HepG2 (cell line): Measurements from ENCODE around the gene P3H4. TPM values are rescaled to one million over a fixed set of nuclear protein-coding genes. Genes with fewer than 3 reads are reported as not detected.
A peak's percentile ranks its signal among the peaks of the same experiment; 100 is the strongest.

Source experiments
- CEBPG ChIP-seq: IDR thresholded peaks from 2 replicates; pipeline ENCODE4 v1.6.1; 2016
- GATAD1 ChIP-seq: IDR thresholded peaks from 2 replicates; pipeline ENCODE4 v1.6.1; 2016; ENCODE audit warnings: missing genetic modification reagents, missing compliant biosample characterization
- HNRNPK ChIP-seq: fragments of 200-400 bp; formaldehyde crosslinking; IDR thresholded peaks from 2 replicates; pipeline ENCODE4 v1.6.1; 2018; ENCODE audit warnings: low read length, low read depth, moderate library complexity, mild to moderate bottlenecking; ENCODE audit not compliant: poor library complexity, severe bottlenecking
- JARID2 ChIP-seq: sonication (generic); formaldehyde crosslinking; IDR thresholded peaks from 2 replicates; pipeline ENCODE4 v1.8.1; 2023; ENCODE audit warnings: missing genetic modification reagents, inconsistent platforms; ENCODE audit not compliant: insufficient replicate concordance
- MBD4 ChIP-seq: IDR thresholded peaks from 2 replicates; pipeline ENCODE4 v1.6.1; 2012; ENCODE audit warnings: low read length, inconsistent platforms, borderline replicate concordance
- RNF2 ChIP-seq: fragments of 450-650 bp; conservative IDR thresholded peaks from 2 replicates; pipeline ENCODE4 v1.6.1; 2016; ENCODE audit warnings: low read depth
- SATB2 ChIP-seq: sonication (generic); formaldehyde crosslinking; IDR thresholded peaks from 2 replicates; pipeline ENCODE4 v1.5.0; 2020; ENCODE audit warnings: missing genetic modification reagents
- SKI ChIP-seq: fragments of 450-650 bp; IDR thresholded peaks from one replicate; pipeline ENCODE4 v1.6.1; 2018; ENCODE audit warnings: mild to moderate bottlenecking; ENCODE audit not compliant: partially characterized antibody
- SP1 ChIP-seq, 2 experiments: fragments of 450-650 bp in 1 of 2; sonication (generic) in 1 of 2; formaldehyde crosslinking in 1 of 2; IDR thresholded peaks; 2 replicates each; pipeline versions ENCODE4 v1.4.0 to v1.6.1; 2016 to 2020; ENCODE audit warnings: missing genetic modification reagents in 1 of 2
- ZBTB40 ChIP-seq, 2 experiments: fragments of 450-650 bp in 1 of 2; sonication (generic) in 1 of 2; formaldehyde crosslinking in 1 of 2; IDR thresholded peaks; 2 replicates each; pipeline versions ENCODE4 v1.6.1 to v1.8.0; 2016 to 2022; ENCODE audit warnings: antibody characterized with exemption in 1 of 2, mild to moderate bottlenecking in 1 of 2, missing genetic modification reagents in 1 of 2
- ZNF20 ChIP-seq: sonication (generic); formaldehyde crosslinking; IDR thresholded peaks from 2 replicates; pipeline ENCODE4 v1.4.0; 2020; ENCODE audit warnings: mild to moderate bottlenecking, moderate library complexity, missing genetic modification reagents
- ZNF263 ChIP-seq: sonication (generic); formaldehyde crosslinking; IDR thresholded peaks from 2 replicates; pipeline ENCODE4 v1.4.0; 2020; ENCODE audit warnings: missing genetic modification reagents
- ZNF484 ChIP-seq: sonication (generic); formaldehyde crosslinking; IDR thresholded peaks from 2 replicates; pipeline ENCODE4 v1.5.1; 2020; ENCODE audit warnings: mild to moderate bottlenecking, low read depth, missing genetic modification reagents, borderline replicate concordance
- ZNF770 ChIP-seq: sonication (generic); formaldehyde crosslinking; IDR thresholded peaks from 2 replicates; pipeline ENCODE4 v1.5.0; 2020; ENCODE audit warnings: mild to moderate bottlenecking, missing genetic modification reagents
- ZNF790 ChIP-seq: sonication (generic); formaldehyde crosslinking; IDR thresholded peaks from 2 replicates; pipeline ENCODE4 v1.8.0; 2022; ENCODE audit warnings: missing genetic modification reagents, mild to moderate bottlenecking, borderline replicate concordance
- ZNF83 ChIP-seq: sonication (generic); formaldehyde crosslinking; IDR thresholded peaks from 2 replicates; pipeline ENCODE4 v1.4.0; 2020; ENCODE audit warnings: missing genetic modification reagents, mild to moderate bottlenecking, borderline replicate concordance
- ZSCAN12 ChIP-seq: sonication (generic); formaldehyde crosslinking; IDR thresholded peaks from 2 replicates; pipeline ENCODE4 v1.9.0; 2021; ENCODE audit warnings: mild to moderate bottlenecking, missing genetic modification reagents
- ZSCAN29 ChIP-seq: sonication (generic); formaldehyde crosslinking; conservative IDR thresholded peaks from 2 replicates; pipeline ENCODE4 v1.4.0; 2020; ENCODE audit warnings: mild to moderate bottlenecking, missing genetic modification reagents
- polyA plus RNA-seq, 8 experiments: library from polyadenylated mRNA; depleted of rRNA in 3 of 8; stranded (reverse) in 7 of 8; unstranded in 1 of 8; fragments of >200 nt; fragmentation: Illumina TruSeq in 4 of 8; extraction: Trizol in 4 of 8; gene quantifications; 2 replicates each; pipeline versions ENCODE4 v1.2.1 to v1.2.3, GENCODE V29; 2011 to 2016; ENCODE audit warnings: low read depth in 4 of 8, missing spikeins in 1 of 8, mixed read lengths in 1 of 8; ENCODE audit not compliant: insufficient read depth in 1 of 8
- total RNA-seq, 5 experiments: library from RNA; depleted of rRNA; stranded (reverse); fragments of >200 nt; fragmentation: Illumina TruSeq; extraction: Trizol; gene quantifications; 2 replicates each; pipeline ENCODE4 v1.2.3, GENCODE V29; 2016; ENCODE audit warnings: low read depth in 1 of 5
- TF ChIP-seq, protein P1 (sequence below): sonication (generic); formaldehyde crosslinking; IDR thresholded peaks from 2 replicates; pipeline ENCODE4 v1.5.1; 2020; ENCODE audit warnings: mild to moderate bottlenecking, missing genetic modification reagents, borderline replicate concordance

P3H4 gene
- total and polyA plus RNA-seq, 2 of the 13 experiments (the other 11 are each of a cell fraction or from before 2014, with no cell fraction given) = 37.1 to 50.6 TPM

DNA sequence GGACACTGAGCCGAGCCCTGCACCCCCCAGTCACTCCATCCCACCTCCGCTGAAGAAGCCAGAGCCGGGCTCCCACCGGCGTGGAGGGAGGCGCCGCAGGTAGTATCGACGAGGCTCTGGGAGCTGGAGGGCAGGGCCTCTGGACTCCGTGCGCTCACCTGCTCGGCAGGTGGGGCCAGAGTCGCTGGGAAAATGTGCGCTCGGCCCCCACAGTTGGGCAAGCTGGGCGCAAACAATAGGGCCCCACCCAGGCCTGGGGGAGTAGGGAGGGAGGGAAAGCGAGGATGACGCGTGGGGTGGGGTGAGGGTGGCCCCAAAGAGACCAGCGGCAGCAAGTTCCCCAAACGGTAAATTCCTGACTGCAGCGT is 25.9 kb downstream of the P3H4 start (continued):
- TF ChIP-seq ZSCAN12 (CRISPR knock-in tag) (no peak), SP1 (IDR thresholded peaks at IDR 0.05) (no peak), SP1 (CRISPR knock-in tag; IDR thresholded peaks at IDR 0.05) (no peak), ZSCAN29 (no peak), ZNF484 (CRISPR knock-in tag) (no peak), HNRNPK (peak; percentile 38), JARID2 (CRISPR knock-in tag) (no peak), ZNF790 (CRISPR knock-in tag) (no peak), ZNF263 (CRISPR knock-in tag) (no peak), MBD4 (no peak), ZNF20 (CRISPR knock-in tag) (no peak), ZNF83 (no peak), CEBPG (CRISPR knock-in tag) (peak; percentile 23; the same call in 1 of the 2 replicates), RNF2 (no peak), ZNF770 (no peak), SKI (no peak), ZBTB40 (IDR thresholded peaks at IDR 0.05) (no peak), ZBTB40 (CRISPR knock-in tag; IDR thresholded peaks at IDR 0.05) (no peak), GATAD1 (no peak; the same call in 1 of the 2 replicates), SATB2 (no peak)
- TF ChIP-seq, protein P1, sequence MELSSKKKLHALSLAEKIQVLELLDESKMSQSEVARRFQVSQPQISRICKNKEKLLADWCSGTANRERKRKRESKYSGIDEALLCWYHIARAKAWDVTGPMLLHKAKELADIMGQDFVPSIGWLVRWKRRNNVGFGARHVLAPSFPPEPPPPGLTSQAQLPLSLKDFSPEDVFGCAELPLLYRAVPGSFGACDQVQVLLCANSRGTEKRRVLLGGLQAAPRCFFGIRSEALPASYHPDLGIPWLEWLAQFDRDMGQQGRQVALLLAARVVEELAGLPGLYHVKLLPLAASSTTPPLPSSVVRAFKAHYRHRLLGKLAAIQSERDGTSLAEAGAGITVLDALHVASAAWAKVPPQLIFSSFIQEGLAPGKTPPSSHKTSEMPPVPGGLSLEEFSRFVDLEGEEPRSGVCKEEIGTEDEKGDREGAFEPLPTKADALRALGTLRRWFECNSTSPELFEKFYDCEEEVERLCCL (CRISPR knock-in tag) = no peak
